GM19455 (cell line): Measurements from ENCODE around the gene SLC7A7.
"Not testable (repeated sequence)": the region's sequence is repeated elsewhere in the genome, so short reads cannot be mapped to it uniquely, and the experiment has no call there.

Experiments
- ATAC-seq: cut with Tn5 transposase; IDR thresholded peaks from one replicate; pipeline ENCODE4 v1.9.1; 2021; ENCODE audit not compliant: unreplicated experiment

SLC7A7 gene

GRCh38 chr14:22822016-22822570, 6.9 kb upstream of the SLC7A7 start:
- ATAC-seq: no peak

- ATAC-seq: no peak
Measured at GRCh38 chr14:22821193-22822015, 6.2 kb upstream of the SLC7A7 start.

- ATAC-seq: no peak
Measured at GRCh38 chr14:22820731-22821130, 5.5 kb upstream of the SLC7A7 start.

GRCh38 chr14:22819151-22819988, 4.1 kb upstream of the SLC7A7 start:
- ATAC-seq: no peak

- ATAC-seq: no peak
Measured at GRCh38 chr14:22814373-22814772, 862 bp downstream of the SLC7A7 start.

- ATAC-seq: no peak
Measured at GRCh38 chr14:22813145-22813544, 2.1 kb downstream of the SLC7A7 start.

GRCh38 chr14:22812744-22813143, 2.5 kb downstream of the SLC7A7 start:
- ATAC-seq: no peak

- ATAC-seq: no peak
Measured at GRCh38 chr14:22811722-22812121, 3.5 kb downstream of the SLC7A7 start.

- no peak for ATAC-seq
Measured at GRCh38 chr14:22808388-22809209, 6.6 kb downstream of the SLC7A7 start.

GRCh38 chr14:22807432-22808087, 7.7 kb downstream of the SLC7A7 start:
- no peak for ATAC-seq

GRCh38 chr14:22805235-22805634, 10.0 kb downstream of the SLC7A7 start:
- not testable (repeated sequence) for ATAC-seq

GRCh38 chr14:22803687-22803974, 11.6 kb downstream of the SLC7A7 start:
- ATAC-seq: no peak

- ATAC-seq: no peak
Measured at GRCh38 chr14:22802860-22803686, 12.2 kb downstream of the SLC7A7 start.

GRCh38 chr14:22801716-22802115, 13.5 kb downstream of the SLC7A7 start:
- ATAC-seq: no peak

- ATAC-seq: no peak
Measured at GRCh38 chr14:22800346-22800745, 14.9 kb downstream of the SLC7A7 start.

- no peak for ATAC-seq
Measured at GRCh38 chr14:22798528-22798927, 16.7 kb downstream of the SLC7A7 start.

- no peak for ATAC-seq
Measured at GRCh38 chr14:22797017-22797917, 18.0 kb downstream of the SLC7A7 start.

GRCh38 chr14:22796087-22796707, 19.0 kb downstream of the SLC7A7 start:
- no peak for ATAC-seq
